Neural progenitor cell (in vitro differentiated cells): Measurements from ENCODE around the gene TATDN2.

ENCODE experiments used
- EZH2 ChIP-seq: fragments of 200-600 bp; sonication (generic); IDR thresholded peaks from 2 replicates; pipeline ENCODE4 v1.6.1; 2017; ENCODE audit warnings: antibody characterized with exemption, mild to moderate bottlenecking, moderate library complexity
- TF ChIP-seq, protein P1 (sequence below): fragments of 200-600 bp; sonication (generic); IDR thresholded peaks from 2 replicates; pipeline ENCODE4 v1.5.1; 2017; ENCODE audit warnings: antibody characterized with exemption, mild to moderate bottlenecking

DNA sequence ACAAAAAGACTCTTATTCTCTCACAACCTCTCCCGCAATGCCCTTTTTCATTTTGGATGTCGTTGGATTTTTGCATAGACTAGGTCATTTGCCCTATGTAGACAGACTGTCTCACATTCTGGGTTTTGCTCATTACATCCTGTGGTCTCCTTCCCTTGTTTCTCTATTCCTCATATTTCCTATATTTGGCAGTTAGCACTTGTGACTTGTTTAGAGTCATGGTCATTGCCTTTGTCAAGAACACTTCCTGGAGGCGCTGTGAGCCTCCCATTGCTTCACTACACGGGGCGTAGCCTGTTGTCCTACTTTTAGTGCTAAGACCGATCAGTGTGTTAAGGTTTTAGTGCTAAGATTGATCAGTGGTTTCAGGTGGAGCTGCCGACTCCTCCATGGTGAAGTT lies 16.1 kb upstream of the TATDN2 start:
- TF ChIP-seq, protein P1, sequence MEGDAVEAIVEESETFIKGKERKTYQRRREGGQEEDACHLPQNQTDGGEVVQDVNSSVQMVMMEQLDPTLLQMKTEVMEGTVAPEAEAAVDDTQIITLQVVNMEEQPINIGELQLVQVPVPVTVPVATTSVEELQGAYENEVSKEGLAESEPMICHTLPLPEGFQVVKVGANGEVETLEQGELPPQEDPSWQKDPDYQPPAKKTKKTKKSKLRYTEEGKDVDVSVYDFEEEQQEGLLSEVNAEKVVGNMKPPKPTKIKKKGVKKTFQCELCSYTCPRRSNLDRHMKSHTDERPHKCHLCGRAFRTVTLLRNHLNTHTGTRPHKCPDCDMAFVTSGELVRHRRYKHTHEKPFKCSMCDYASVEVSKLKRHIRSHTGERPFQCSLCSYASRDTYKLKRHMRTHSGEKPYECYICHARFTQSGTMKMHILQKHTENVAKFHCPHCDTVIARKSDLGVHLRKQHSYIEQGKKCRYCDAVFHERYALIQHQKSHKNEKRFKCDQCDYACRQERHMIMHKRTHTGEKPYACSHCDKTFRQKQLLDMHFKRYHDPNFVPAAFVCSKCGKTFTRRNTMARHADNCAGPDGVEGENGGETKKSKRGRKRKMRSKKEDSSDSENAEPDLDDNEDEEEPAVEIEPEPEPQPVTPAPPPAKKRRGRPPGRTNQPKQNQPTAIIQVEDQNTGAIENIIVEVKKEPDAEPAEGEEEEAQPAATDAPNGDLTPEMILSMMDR: no peak
- TF ChIP-seq EZH2: no peak
